MG63 (cell line): ENCODE data around the gene MEF2D. TPM values are rescaled to one million over a fixed set of nuclear protein-coding genes. Genes with fewer than 3 reads are reported as not detected.

Experiments used
- DNase-seq: peaks from one replicate; pipeline ENCODE4 v3.0.0-alpha.2; 2020
- H3K27me3 ChIP-seq: fragments of 250-450 bp; sonication (Bioruptor Pico); 2 replicates; pipeline ENCODE4 v1.5.1; 2020; ENCODE audit warnings: mild to moderate bottlenecking, moderate library complexity
- H3K36me3 ChIP-seq: fragments of 250-450 bp; sonication (Bioruptor Pico); 2 replicates; pipeline ENCODE4 v1.5.1; 2020; ENCODE audit warnings: mild to moderate bottlenecking, moderate library complexity
- H3K4me3 ChIP-seq: fragments of 250-450 bp; sonication (Bioruptor Pico); 2 replicates; pipeline ENCODE4 v1.5.1; 2020; ENCODE audit warnings: mild to moderate bottlenecking, moderate library complexity
- H3K9me3 ChIP-seq: fragments of 250-450 bp; sonication (Bioruptor Pico); 2 replicates; pipeline ENCODE4 v1.5.1; 2020; ENCODE audit warnings: mild to moderate bottlenecking, moderate library complexity
- total RNA-seq: library from RNA; depleted of rRNA; stranded (reverse); fragments of >200 nt; shearing (Covaris generic); gene quantifications from 2 replicates; pipeline ENCODE4 v1.2.3, GENCODE V29; 2014; ENCODE audit warnings: low replicate concordance

The MEF2D gene
- total RNA-seq, 1 experiment from 2014 or later = 11.7 TPM

DNA sequence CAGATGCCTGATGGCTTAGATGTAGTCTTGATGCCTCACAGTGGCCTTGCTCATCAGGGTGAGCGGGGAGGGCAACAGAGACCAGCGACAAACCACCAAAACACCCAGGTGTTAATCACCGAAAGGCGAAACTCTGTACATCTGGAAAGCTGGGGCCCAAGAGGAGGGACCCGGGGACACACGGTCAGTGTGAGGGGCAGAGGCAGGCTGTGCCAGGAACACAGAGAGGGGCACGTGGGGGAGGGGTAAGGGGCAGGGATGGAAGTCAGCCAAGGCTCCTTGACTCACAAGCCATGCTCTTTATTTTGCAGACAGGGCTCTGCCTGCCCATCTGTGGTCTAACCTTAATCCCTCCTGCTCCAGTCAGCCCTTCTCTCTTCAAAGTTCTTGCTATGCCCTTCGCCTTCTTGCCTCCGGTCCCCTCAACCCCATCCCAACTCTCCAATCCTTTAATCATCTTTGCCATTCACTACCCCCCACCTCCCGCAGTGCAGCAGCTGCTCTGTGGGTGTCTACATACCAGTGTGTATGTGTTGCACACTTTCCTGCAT, 4.3 kb downstream of the MEF2D start:
- Histone ChIP-seq H3K36me3 (peaks cover 35% of the 10 kb centered on the region), H3K9me3 (no peaks in the 10 kb centered on the region), H3K4me3 (no peak overlapping the region), H3K27me3 (no peaks in the 10 kb centered on the region)
- peak; percentile 35 for DNase-seq

DNA sequence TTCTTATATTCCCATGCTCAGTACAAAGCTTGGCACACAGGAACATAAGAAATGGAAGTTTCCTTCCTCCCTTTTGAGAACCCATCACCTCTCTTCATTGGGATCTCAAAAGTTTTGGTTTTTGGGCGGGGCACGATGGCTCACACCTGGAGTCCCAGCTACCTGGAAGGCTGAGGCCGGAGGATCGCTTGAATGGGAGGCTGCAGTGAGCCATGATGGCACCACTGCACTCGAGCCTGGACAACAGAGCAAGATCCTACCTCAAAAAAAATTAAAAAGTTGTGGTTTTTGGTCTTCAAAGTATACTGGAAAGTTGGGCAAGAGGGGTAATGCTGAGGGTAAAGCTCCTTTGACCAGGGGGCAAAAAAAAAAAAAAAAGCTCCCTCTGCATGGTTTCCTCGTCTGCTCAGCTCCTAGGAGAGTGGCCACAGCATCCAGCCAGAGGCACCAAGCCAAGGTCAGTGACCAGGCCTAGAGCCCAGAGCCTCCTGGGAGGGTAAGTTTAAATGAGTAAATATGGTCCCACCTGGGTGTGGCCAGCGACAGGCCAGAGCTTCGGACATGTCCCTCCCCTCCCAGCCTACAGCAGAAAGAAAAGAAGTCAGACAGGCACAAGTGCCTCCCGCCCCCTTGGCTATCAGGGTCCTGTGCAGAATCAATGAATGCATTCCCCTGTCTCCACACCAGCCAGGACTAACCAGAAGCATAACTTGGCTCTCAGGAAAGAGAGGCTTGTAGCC, 5.0 kb downstream of the MEF2D start:
- no peak for DNase-seq
- Histone ChIP-seq H3K9me3 (no peaks in the 10 kb centered on the region), H3K36me3 (peaks cover 36% of the 10 kb centered on the region), H3K4me3 (no peak overlapping the region), H3K27me3 (no peaks in the 10 kb centered on the region)

DNA sequence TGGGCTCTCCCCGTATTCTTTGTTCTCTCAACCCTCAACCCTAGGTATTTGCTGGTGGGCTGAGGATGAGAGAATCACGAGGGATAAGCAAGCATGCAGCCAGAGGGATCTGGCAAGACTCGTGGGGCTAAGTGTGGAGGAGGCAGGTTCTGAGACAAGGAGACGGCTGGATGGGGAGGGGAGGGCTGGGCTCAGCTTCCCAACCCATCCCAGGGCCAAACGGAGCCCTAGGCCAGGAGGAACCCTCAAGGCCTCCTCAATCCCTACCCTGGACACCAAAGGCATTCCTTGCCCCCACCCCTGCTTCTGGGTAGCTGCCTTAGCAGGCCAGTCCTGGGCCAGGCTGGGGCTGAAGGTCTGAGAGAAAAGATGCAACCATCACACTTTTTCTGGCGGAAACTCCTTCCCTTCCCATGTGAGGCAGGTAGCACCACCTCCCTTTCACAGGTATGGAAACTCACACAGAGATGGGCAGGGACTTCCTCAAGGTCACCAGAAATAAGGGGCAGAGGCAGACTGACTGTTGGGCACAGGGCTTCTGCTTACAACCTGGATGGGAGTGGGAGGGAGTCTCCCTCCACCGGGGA, 6.2 kb downstream of the MEF2D start:
- H3K9me3 ChIP-seq = no peaks in the 10 kb centered on the region
- no peaks in the 10 kb centered on the region for H3K27me3 ChIP-seq
- no peak for DNase-seq
- H3K4me3 ChIP-seq = no peak overlapping the region
- H3K36me3 ChIP-seq = peaks cover 36% of the 10 kb centered on the region

DNA sequence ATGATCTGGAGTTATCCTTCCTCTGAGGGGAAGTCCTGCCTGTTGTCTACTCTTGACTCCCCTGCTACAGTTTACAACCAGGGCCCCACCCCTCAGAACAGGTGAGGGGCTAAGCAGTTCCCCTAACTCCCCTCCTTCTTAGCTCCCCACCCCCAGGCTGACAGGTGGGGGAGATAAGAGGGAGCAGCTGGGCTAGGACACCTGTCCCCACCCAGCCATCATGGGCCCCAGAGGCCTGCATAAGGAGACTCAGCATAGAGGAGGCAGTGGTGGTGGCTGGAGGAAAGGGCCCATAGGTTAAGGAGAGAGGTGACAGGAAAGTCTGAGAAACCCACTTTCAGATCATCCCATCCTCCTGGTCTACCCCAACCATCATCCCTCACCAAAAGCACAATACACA, 6.8 kb downstream of the MEF2D start:
- Histone ChIP-seq H3K27me3 (no peaks in the 10 kb centered on the region), H3K36me3 (peaks cover 32% of the 10 kb centered on the region), H3K9me3 (no peaks in the 10 kb centered on the region), H3K4me3 (no peak overlapping the region)
- no peak for DNase-seq

DNA sequence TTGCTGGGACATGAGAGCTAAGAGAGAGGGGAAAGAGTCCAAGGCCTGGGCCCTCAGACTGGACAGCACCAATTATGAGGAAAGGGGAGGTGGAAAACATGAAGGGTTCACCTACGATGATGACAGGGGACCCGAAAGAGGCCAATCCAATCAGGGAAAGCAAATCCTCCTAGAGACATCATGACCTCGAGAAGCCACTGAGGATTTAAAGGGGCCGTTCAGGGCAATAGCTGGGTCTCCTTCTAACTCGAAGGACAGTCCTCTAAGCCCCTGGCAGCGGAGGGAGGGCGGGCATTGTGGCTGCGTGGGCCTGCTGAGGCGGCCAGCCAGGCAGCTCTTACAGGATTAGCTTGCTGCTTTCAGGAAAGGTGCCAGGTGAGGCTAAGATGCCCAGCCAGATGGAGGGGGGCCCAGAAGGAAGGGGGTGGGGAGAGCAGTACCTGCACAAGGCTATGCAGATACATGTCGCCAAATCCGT, 7.4 kb downstream of the MEF2D start:
- Histone ChIP-seq H3K9me3 (no peaks in the 10 kb centered on the region), H3K4me3 (no peak overlapping the region), H3K27me3 (no peaks in the 10 kb centered on the region), H3K36me3 (peaks cover 32% of the 10 kb centered on the region)
- DNase-seq = no peak

DNA sequence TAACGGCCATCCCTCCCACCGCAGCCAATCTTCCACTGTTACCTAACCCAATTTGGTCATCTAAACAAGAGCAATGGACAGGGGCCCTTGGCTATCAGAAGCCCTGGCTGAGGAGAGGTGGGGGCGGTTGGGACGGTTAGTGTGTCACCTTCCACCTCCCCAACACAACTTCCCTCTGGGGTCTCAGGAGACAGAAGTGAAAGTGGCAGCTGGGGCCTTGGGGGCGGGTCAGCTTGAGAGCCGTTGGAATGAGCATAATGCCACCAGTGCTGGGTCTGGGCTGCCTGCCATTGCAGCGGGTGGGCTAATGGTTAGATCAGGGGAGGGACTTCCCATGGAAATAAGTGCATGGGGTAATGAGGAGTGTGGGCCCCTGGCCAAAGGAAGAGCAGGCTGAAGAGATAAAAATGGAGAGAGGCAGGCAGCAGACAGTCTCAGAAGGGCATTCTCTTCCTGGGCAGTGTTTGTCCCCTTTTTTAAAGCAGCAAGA, 7.9 kb downstream of the MEF2D start:
- no peak for DNase-seq
- Histone ChIP-seq H3K9me3 (no peaks in the 10 kb centered on the region), H3K27me3 (no peaks in the 10 kb centered on the region), H3K4me3 (no peak overlapping the region), H3K36me3 (peaks cover 32% of the 10 kb centered on the region)

DNA sequence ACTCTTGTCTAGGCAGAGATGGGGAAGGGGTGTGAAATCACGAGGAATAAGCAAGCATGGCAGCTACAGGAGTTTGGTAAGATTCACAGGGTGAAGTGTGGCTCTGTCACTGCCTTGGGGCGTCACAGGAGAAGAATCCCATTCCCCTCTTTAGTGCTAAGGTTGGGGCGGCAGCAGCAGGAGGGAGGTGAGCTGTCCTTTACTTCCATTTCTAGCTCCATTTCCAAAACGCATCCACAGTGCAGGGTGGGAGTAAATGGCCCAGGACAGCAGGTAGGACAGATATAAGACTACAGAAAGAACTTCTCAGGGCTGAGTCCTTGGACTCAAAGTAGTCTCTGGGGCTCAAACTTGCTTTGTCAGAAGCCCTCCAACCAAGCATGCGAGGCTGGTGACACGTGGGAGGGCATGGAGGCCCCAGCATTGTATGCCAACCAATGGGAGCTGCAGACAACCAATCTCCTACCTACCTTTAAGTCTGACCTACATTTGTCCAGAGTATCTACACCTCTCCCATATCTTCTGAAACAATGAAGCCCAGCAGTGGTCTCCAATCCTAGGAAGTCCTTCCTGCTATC, 8.5 kb downstream of the MEF2D start:
- DNase-seq = no peak
- Histone ChIP-seq H3K27me3 (no peaks in the 10 kb centered on the region), H3K9me3 (no peaks in the 10 kb centered on the region), H3K36me3 (peaks cover 27% of the 10 kb centered on the region), H3K4me3 (no peak overlapping the region)

DNA sequence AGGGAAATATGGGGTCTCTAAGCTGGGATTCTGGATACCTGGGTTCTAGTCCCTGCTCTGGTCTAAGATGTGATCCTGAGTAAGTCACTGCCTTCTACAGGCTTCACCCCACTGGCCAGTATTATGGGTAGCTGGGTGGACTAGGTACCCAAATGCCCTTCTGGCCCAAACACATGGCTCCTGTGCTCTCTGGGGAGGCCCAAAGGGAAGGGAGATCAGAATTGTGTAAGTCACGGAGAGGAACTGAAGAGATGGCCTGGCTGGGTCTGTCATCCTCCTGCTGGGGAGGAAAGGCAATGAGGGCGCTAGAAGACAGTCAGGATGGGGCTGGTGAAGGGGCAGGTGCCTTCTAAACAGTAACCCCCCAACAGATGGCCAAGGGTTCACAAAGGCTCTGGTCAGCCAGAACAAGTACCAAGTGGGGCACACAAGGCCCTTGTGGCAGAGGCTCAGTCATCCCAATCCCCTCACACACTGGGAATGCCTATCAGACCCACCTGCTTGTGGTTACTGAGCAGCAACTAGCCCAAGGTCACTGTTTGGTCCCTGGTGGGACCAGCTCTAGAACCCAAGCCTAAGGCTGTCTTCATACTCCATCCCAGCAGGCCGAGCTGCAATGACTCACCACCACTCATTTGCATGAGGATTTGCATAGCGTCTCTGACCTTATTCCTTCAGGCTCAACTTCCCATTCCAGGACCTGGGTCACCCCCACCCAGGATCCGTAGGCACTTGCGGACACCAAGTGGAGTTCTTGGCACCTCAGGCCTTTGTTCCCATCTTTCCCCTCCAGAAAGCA, 9.2 kb downstream of the MEF2D start:
- no peak overlapping the region for H3K4me3 ChIP-seq
- H3K27me3 ChIP-seq = no peaks in the 10 kb centered on the region
- H3K36me3 ChIP-seq = peaks cover 24% of the 10 kb centered on the region
- no peaks in the 10 kb centered on the region for H3K9me3 ChIP-seq
- no peak for DNase-seq

DNA sequence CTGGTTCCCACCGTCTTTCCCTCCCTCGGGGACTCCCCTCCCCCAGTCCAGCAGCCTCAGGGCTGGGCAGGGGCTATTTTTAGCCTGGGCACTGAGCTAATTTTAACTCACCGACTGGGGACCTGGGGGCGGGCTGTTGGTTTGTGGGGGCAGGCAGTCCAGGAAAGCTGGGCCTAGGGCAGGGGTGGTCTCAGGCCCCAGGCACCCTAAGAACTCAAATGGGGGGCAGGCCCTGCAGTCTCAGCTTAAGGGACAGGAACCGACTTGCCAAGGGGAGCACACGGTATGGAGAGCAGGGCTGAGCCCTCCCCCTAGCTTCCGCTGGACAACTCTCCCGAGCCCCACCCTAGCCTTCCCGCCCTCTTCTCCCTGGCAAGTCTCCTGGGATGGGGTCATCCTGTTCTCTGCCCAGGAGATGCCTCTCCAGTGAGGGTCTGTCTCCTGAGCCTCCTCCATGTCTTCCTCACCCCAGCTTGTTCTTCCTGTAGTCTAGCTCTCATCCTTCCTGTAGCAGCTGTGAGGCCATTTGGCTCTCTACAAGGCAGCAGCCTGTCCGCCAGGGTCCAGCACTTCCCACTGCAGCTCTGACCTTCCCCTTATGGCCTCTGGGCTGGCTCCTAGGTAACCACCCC, 10.1 kb downstream of the MEF2D start:
- no peaks in the 10 kb centered on the region for H3K9me3 ChIP-seq
- peaks cover 19% of the 10 kb centered on the region for H3K36me3 ChIP-seq
- no peak for DNase-seq
- no peaks in the 10 kb centered on the region for H3K27me3 ChIP-seq
- no peak overlapping the region for H3K4me3 ChIP-seq

DNA sequence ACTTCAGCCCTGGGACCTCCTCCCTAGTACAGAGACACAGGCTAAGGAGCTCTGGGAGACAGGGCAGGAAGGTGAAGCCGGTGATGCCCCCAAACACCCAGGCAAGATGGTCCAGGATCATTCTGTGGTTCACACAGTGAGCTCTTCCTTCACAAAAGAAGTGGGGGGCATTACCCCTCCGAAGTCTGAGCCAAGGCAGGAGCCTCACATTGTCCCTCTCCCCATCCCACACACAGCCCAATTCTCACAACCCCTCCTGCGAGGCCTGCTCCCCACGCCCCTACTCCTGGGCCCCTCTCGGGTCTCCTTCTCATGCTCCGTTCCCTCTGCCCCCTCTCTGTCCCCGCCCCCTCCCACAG, 10.7 kb downstream of the MEF2D start:
- Histone ChIP-seq H3K36me3 (peaks cover 13% of the 10 kb centered on the region), H3K4me3 (no peak overlapping the region), H3K27me3 (no peaks in the 10 kb centered on the region), H3K9me3 (no peaks in the 10 kb centered on the region)
- DNase-seq = no peak

DNA sequence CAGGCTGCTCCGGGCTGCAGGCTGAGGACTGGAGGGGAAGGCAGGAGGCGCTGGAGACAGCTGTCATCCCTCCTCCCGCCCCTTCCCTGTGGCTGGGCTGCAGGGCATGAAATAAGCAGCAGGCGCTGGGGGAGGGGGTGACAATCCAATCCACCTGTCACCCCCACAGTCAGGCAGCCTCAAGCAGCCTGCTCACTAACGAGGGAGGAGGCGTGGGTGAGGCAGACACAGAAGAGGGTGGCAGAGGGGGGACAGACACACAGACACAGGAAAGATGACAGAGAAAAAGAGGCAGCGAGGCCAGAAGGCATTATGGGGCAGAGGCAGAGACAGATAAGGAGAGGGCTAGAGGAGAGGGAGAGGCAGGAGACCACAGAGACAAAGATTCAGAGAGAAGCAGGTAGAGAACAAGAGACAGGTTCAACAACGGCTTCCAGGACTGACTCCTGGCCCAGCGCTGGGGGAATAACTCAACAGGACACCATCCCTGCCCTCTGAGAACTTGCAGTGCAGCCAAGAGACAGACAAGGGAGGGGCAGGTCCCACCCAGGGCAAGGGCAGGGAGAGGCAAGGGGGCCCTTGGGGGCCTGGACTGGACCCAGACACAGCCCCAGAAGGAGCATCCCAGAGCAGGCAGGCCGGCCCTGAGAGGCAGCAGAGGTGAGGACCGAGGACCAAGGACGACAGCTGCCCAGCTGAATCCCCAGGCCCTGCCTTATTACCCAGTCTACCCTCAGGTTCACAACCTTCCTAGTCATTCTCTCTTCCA, 11.2 kb downstream of the MEF2D start:
- H3K27me3 ChIP-seq = no peaks in the 10 kb centered on the region
- DNase-seq = no peak
- H3K9me3 ChIP-seq = no peaks in the 10 kb centered on the region
- peaks cover 10% of the 10 kb centered on the region for H3K36me3 ChIP-seq
- no peak overlapping the region for H3K4me3 ChIP-seq

DNA sequence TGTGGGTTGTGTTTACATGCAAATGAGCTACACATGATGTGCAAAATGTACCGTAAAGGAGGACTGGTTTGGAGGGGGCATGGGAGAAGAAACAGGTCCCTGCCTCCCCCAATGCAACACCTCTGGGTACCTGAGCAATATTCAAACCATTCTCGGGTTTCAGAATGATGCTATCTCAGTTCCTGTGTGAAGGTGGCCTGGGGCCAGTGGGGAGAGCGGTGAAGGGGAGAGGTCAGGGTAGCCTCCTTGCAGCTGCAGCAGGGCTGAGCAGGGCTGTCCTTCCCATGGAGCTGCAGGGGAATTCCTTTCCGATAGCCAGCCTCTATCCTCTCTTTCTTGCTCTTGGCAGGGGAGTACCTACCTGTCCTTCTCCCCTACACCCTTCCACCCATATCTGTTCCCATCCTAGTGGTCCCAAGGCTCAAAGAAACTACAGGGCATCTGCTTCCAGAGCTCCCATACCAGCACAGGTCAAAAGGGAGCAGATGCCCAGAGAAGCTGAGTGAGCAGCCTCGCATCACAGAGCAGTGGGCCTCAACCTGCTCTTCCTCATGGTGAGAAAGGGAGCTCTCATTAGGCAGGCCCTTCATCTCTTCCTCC, 11.9 kb downstream of the MEF2D start:
- DNase-seq = no peak
- H3K27me3 ChIP-seq = no peaks in the 10 kb centered on the region
- no peak overlapping the region for H3K4me3 ChIP-seq
- H3K36me3 ChIP-seq = peaks cover 10% of the 10 kb centered on the region
- no peaks in the 10 kb centered on the region for H3K9me3 ChIP-seq

DNA sequence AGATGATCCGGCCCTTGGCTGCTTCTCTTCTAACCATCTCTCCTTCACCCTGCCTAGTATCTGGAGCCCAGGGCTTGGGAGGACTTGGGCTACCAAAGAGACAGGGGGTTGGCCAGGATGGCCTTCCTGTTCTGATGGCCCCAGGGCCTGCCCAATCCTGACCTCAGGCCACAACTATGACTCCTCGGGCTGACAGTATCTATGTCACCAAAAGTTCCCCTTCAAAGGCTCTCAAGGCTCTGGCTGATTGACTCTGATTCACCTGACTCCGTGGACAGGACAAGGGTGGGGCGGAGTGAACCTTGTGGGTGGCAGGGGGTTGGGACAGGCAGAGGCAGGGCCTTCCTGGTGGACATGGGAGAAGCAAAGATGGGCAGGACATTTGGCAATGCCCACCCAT, 12.7 kb downstream of the MEF2D start:
- DNase-seq = no peak
- H3K9me3 ChIP-seq = no peaks in the 10 kb centered on the region
- no peaks in the 10 kb centered on the region for H3K27me3 ChIP-seq
- H3K4me3 ChIP-seq = no peak overlapping the region
- H3K36me3 ChIP-seq = peaks cover 14% of the 10 kb centered on the region

DNA sequence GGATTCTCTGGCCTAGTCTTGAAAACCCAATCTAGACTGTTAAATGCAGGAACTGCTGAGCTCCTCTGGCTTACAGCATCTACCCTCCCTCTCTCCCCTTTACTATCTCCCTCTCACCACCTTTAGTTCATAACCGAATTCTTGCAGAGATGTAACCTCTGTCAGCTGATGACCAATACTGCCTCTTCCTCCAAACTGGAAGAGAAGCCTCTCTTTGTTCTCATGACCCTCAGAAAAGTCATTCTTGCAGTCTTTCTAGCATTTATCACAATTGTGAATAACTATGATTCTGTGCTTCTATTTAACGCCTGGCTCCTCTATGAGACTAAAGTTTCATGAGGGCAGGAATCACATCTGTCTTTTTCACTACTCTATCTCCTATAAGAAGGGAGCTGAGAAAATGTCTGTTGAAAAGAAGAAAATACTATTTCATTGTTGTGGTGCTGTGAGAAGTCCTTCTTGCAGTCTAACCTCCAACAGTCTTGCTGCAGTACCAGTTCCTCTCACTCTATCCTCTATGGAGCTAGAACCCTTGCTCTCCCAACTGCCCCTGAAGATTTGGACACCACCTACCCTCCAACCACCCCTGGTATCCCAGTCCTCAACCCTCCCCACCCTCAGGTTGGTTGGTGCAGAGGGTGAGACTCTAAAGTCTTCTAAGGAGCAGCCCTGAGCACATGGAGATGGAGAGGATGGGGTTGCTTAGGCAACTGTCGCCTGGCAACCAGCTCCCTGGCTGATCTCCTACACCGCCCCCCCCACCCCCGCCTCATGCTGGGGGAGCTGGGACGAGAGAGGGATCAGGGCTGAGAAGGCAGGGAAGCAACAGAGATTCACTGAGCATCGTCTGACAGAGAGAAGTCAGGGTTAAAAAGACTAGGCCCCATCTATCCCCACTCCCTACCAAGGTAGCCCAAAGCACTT, 13.9 kb downstream of the MEF2D start:
- Histone ChIP-seq H3K27me3 (no peaks in the 10 kb centered on the region), H3K9me3 (no peaks in the 10 kb centered on the region), H3K36me3 (peaks cover 22% of the 10 kb centered on the region), H3K4me3 (no peak overlapping the region)
- no peak for DNase-seq

DNA sequence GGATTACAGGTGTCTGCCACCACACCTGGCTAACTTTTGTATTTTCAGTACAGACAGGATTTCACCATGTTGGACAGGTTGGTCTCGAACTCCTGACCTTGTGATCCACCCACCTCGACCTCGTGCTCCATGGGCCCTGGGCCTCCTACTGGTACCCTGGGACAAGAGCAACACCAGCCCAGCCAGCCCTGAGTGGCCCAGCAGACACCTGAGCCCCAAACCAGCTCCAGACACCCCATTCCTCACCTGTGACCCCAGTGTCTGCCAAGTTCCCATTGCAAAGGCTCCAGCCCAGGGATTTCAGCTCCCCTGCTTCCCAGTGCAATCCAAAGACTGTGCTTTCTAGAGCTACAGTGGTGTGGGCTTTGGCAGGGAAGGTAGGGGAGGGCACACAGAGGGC, 14.6 kb downstream of the MEF2D start:
- no peaks in the 10 kb centered on the region for H3K9me3 ChIP-seq
- no peak overlapping the region for H3K4me3 ChIP-seq
- peaks cover 25% of the 10 kb centered on the region for H3K36me3 ChIP-seq
- DNase-seq = no peak
- H3K27me3 ChIP-seq = no peaks in the 10 kb centered on the region
